Coronary artery (tissue), 2 donors: ENCODE measurements around the gene SCTR.

ENCODE experiments used
- DNase-seq: peaks from one replicate; pipeline ENCODE4 v3.0.0-alpha.2; 2017; ENCODE audit warnings: low spot score
- H3K27ac ChIP-seq, 2 donors: fragments of 200-600 bp; sonication (generic); one replicate each; pipeline ENCODE4 v1.5.1; 2016 to 2019
- H3K4me3 ChIP-seq: fragments of 200-600 bp; sonication (generic); 2 replicates; pipeline ENCODE4 v1.5.1; 2016; ENCODE audit warnings: mild to moderate bottlenecking, moderate library complexity
- TF ChIP-seq, protein P1 (sequence below): fragments of 200-600 bp; sonication (generic); IDR thresholded peaks from one replicate; pipeline ENCODE4 v1.5.1; 2019; ENCODE audit warnings: antibody characterized with exemption

The SCTR gene

GRCh38 chr2:119549241-119549640 lies 25.0 kb upstream of the SCTR start:
- DNase-seq, result no peak
- TF ChIP-seq, protein P1, sequence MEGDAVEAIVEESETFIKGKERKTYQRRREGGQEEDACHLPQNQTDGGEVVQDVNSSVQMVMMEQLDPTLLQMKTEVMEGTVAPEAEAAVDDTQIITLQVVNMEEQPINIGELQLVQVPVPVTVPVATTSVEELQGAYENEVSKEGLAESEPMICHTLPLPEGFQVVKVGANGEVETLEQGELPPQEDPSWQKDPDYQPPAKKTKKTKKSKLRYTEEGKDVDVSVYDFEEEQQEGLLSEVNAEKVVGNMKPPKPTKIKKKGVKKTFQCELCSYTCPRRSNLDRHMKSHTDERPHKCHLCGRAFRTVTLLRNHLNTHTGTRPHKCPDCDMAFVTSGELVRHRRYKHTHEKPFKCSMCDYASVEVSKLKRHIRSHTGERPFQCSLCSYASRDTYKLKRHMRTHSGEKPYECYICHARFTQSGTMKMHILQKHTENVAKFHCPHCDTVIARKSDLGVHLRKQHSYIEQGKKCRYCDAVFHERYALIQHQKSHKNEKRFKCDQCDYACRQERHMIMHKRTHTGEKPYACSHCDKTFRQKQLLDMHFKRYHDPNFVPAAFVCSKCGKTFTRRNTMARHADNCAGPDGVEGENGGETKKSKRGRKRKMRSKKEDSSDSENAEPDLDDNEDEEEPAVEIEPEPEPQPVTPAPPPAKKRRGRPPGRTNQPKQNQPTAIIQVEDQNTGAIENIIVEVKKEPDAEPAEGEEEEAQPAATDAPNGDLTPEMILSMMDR, result no peak
- Histone ChIP-seq H3K4me3 (no peak overlapping the region), H3K27ac (no peak overlapping the region)

DNA sequence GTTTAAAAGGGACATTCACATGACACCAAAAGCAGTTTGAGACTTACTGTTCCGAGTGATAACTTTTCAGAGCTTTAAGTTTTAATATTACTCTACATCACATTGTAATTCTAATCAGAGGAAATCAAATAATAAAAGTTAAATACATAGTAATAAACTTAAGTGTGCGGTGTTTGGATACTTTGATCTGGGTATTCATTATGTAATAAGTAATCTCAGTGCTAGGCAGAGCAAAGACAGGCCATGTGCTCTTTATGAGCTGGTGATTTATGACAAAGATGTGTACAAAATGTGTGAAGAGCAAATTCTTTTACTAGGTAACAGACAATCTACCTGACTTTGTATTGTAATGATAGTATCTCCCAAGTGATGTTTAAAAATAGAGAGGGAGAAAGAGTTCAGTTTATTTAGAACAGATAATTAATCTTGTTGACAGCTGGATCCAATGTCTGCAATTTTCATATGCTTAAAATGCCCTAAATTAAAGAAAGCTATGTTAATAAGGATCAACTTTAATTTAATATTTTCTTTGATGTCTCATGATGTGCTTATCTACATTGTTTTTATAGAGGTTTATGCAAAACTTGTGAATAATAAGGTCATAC lies 24.3 kb upstream of the SCTR start:
- DNase-seq, result no peak
- no peak overlapping the region for H3K4me3 ChIP-seq
- no peak overlapping the region for H3K27ac ChIP-seq
- TF ChIP-seq, protein P1, result no peak

DNA sequence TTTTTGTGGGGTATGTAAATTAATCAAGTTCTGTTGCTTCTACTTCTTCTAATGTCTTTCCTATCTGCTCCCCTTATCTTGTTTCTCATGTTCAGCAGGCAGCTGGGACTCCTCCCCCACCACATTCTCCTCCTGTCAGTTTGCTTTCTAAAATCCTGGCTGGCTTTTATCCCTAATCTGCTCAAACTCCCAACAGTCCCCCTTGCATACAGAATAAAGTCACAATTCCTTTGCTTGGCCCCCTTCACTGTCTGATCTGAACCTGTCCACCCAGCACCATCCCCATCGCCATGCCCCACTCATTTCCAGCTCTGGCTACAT lies 22.1 kb upstream of the SCTR start:
- TF ChIP-seq, protein P1, result no peak
- Histone ChIP-seq H3K4me3 (no peak overlapping the region), H3K27ac (no peak overlapping the region)
- DNase-seq, result no peak

DNA sequence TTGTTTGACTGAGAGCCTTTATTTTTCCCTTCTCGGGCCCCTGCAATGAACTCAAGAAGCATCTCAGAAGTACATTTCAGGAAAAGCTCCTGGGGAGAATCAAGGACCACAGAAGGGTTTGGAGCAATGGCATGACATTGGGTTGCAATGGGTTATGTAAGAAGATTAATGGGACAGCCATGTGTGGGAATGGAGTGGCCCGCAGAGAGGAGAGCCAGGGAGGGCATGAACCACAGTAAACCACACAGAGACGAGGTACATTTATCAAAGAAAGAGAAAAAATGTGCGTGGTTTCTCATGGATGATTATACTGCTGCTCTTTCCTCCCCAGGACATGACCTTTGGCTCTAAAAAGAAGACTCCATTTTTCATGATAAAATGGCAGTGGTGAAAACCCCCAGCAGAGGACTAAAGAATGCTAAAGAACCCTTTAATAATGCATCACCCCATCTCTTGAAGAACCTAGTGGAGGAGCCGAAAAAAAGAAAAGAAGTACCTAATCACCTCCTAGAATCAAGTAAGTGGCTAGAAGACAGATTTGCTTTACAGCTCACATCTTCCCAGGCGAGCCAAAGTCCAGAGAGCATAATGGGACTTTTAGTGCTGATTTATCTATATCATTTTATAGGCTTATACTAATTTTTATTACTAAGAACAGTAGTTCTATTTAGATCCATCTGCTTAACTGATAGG lies 21.6 kb upstream of the SCTR start:
- no peak overlapping the region for H3K27ac ChIP-seq
- no peak overlapping the region for H3K4me3 ChIP-seq
- DNase-seq, result no peak
- TF ChIP-seq, protein P1, result no peak

DNA sequence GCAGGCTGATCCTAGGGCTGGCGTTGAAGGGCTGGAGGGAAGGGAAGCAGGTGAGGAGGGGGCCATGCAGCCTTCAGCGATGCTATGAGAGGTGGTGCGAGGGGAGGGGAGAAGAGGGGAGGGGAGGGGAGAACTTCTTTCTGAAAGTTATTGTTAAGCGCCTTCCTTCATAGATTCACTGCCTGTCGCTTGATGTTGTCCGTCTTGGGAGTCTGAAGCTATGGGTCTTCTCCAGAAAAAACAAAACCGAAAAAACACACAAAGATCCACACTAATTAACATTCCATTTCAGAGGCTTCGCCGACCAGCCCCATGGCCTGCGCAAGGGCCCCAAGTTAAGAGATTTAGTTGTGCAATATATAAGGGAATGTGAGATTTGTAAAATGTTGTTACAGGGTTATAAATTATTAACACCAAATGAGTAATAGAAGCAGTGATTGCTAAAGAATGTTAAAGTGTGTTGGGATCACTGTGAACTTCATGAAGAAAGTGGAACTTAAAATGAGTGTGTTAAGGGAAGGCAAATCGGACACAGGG lies 20.7 kb upstream of the SCTR start:
- H3K27ac ChIP-seq, result peak overlapping the region in 1 of 2 donors; percentile 63
- TF ChIP-seq, protein P1, result no peak
- no peak for DNase-seq
- peak overlapping the region; percentile 81 for H3K4me3 ChIP-seq

DNA sequence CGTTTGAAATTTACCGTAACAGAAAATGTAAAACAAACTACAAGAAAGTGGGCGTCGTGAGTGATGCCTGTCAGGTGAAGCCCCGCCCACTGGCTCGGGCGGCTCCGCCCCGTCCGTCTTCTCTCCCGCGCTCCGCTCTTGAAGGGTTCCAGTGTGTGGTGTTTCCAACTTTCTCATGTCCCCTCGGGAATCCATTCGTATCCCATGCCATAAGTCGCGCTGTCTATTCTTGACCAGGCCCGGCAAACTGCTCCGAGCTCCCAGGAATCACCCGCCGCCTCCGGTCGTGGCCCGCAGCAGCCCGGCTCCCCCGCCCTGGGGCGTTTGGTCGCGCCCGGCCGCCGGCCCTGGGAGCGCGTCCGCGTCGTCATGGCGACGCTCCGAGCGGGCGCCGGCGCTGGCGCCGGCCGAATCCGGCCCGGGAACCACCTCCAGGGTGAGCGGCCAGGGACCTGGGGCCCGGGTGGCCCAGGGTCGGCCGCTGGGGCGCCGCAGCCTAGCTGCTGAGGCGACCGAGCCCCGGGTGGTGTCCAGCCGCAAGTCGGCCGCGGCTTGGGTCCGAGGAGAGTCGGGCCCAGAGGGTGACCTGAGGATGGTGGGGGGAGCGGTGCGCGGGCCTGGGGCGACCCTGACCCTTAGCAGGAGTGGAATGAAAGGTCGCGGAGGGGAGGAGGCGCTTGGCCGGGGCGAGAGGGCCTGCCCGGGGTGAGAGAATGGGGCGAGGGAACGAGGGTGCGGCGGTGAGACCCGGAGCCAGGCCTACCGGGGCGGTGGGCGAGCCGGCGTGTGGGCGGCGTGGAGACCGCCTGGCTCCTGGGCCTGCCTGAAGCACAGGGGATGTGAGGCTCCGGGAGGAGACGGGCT lies 20.0 kb upstream of the SCTR start, which contains the start of gene CFAP221:
CFAP221 (plus strand) TSS at position 375 of the 864 bp plus-strand sequence. CDS start 1,683 bp downstream, outside the sequence.
- peak within 1 kb of the TSS; percentile 81 for H3K4me3 ChIP-seq
- peak within 1 kb of the TSS; percentile 22 to 63 for H3K27ac ChIP-seq
- TF ChIP-seq, protein P1, result no peak
- peak; percentile 79 for DNase-seq
